Measurements from ENCODE around the gene GPR35.

Gene GPR35

GRCh38 chr2:240582781-240583180 lies 42.5 kb upstream of the GPR35 start:
- H3K4me3 ChIP-seq (ENCODE audit: extremely low read depth, insufficient read depth, low read length, poor library complexity, severe bottlenecking) = no peak overlapping the region
- no peaks in the 10 kb centered on the region for H3K9me3 ChIP-seq (ENCODE audit: control insufficient read depth, low read length)
- WGBS, 2 experiments (ENCODE audit: insufficient coverage in 2 of 2) = 92 to 100% methylated on average over 2 to 3 of the region's 3 CpGs
- H3K36me3 ChIP-seq (ENCODE audit: control insufficient read depth, insufficient read depth, low read length) = peaks cover 43% of the 10 kb centered on the region
- no peak overlapping the region for H3K27ac ChIP-seq (ENCODE audit: low read depth, low read length, severe bottlenecking)
- H3K4me1 ChIP-seq (ENCODE audit: control insufficient read depth, insufficient read depth, low read length, poor library complexity, severe bottlenecking) = peaks cover 39% of the 10 kb centered on the region

DNA sequence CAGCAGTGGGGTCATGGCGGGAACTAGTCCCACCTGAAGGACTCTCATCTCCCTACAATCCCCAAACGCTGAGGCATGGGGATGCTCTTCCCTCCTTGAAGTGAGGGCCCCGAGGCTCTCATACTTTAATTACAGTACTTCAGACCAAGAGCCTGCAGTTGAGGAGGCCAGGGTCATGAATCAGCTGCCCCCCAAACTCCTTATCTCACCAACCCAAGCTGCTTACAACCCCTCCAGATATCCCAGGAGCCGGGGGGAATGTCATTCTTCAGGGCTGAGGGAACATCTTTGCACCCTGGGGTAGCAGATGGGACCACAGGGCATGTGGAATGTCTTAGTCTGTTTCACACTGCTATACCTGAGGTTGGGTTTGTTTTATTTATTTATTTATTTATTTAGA lies 41.5 kb upstream of the GPR35 start:
- Histone ChIP-seq H3K27ac (ENCODE audit: low read depth, low read length, severe bottlenecking) (no peak overlapping the region), H3K4me1 (ENCODE audit: control insufficient read depth, insufficient read depth, low read length, poor library complexity, severe bottlenecking) (peaks cover 44% of the 10 kb centered on the region)
- 92 to 98% methylated on average over 3 to 4 of the region's 4 CpGs for WGBS, 2 experiments (ENCODE audit: insufficient coverage in 2 of 2)

DNA sequence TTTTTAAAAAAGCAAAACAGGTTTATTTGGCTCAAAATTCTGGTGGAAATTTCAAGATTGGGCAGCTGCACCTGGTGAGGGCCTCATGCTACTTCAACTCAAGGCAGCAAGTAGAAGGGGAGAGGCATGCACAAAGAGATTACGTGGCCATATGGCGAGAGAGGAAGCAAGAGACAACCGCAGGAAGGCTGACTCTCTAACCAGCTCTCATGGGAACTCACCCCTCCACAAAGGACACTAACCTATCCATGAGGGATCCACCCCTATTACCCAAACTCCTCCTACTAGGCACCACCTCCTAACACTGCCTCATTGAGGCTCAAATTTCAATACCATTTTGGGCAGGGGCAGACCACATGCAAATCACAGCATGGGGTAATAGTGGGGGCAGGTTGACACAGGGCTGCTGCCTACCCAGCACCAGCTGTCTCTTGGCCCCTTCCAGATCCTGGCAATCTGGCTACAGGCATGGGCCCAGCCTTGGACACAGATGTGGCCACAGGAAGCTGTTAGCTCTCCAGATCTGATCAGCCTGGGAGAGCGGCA lies 40.7 kb upstream of the GPR35 start:
- H3K4me1 ChIP-seq (ENCODE audit: control insufficient read depth, insufficient read depth, low read length, poor library complexity, severe bottlenecking) = peaks cover 36% of the 10 kb centered on the region
- H3K4me3 ChIP-seq (ENCODE audit: extremely low read depth, insufficient read depth, low read length, poor library complexity, severe bottlenecking) = no peak overlapping the region
- H3K9me3 ChIP-seq (ENCODE audit: control insufficient read depth, low read length) = no peaks in the 10 kb centered on the region
- 79 to 83% methylated on average over 3 to 4 of the region's 4 CpGs for WGBS, 2 experiments (ENCODE audit: insufficient coverage in 2 of 2)
- H3K36me3 ChIP-seq (ENCODE audit: control insufficient read depth, insufficient read depth, low read length) = peaks cover 37% of the 10 kb centered on the region
- no peak overlapping the region for H3K27ac ChIP-seq (ENCODE audit: low read depth, low read length, severe bottlenecking)

More for the DNA sequence above, 41.5 kb upstream of the GPR35 start:
- peaks cover 36% of the 10 kb centered on the region for H3K36me3 ChIP-seq (ENCODE audit: control insufficient read depth, insufficient read depth, low read length)
- no peaks in the 10 kb centered on the region for H3K9me3 ChIP-seq (ENCODE audit: control insufficient read depth, low read length)
- no peak overlapping the region for H3K4me3 ChIP-seq (ENCODE audit: extremely low read depth, insufficient read depth, low read length, poor library complexity, severe bottlenecking)

DNA sequence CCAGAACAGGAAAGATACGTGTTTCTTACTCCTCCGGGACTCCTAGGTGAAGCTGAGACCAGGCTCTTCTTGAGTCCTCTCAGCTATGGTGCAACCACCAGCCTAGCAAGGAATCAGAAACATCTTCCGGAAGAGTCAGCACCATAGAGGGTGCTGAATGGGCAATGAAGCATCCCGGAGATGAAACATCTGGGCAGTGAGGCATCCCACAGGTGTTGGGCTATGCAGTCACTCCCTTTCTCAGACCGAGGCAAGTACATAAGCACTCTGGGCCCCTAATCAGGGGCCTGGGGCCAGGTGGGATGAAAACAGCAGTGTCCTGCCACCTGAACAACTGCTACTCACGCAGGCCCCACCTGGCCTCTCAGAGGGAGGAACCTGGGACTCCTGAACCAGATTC lies 40.2 kb upstream of the GPR35 start:
- H3K4me1 ChIP-seq (ENCODE audit: control insufficient read depth, insufficient read depth, low read length, poor library complexity, severe bottlenecking) = peaks cover 31% of the 10 kb centered on the region
- 83 to 91% methylated on average over 6 of the region's 6 CpGs for WGBS, 2 experiments (ENCODE audit: insufficient coverage in 2 of 2)
- no peaks in the 10 kb centered on the region for H3K9me3 ChIP-seq (ENCODE audit: control insufficient read depth, low read length)
- H3K27ac ChIP-seq (ENCODE audit: low read depth, low read length, severe bottlenecking) = no peak overlapping the region
- H3K4me3 ChIP-seq (ENCODE audit: extremely low read depth, insufficient read depth, low read length, poor library complexity, severe bottlenecking) = peak overlapping the region; percentile 98
- H3K36me3 ChIP-seq (ENCODE audit: control insufficient read depth, insufficient read depth, low read length) = peaks cover 39% of the 10 kb centered on the region

DNA sequence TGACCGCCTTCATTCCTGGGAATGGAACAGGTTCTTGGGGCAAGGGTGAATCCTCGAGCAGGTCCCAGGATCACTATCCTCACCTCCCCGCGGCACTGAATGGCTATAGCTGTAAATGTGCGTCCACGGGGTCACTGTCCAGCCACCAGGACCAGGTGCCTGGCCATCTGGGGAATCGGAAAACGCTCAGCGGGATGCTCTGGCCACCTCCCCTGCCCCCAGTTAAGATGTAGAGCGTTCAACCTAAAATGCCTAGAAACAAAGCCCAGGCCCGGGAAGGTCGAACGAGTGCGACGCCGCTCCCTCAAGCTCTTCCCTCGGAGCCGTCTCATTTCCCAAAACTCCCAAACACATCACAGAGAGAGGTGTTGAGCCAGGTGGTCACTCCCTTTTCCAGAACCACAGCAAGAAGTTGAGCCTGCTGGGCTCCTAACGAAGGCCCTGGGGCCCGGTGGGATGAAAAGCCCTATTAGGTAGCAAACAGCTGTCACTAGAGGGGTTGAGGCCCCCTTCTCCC lies 39.5 kb upstream of the GPR35 start:
- Histone ChIP-seq H3K4me3 (ENCODE audit: extremely low read depth, insufficient read depth, low read length, poor library complexity, severe bottlenecking) (peak overlapping the region; percentile 98), H3K4me1 (ENCODE audit: control insufficient read depth, insufficient read depth, low read length, poor library complexity, severe bottlenecking) (peaks cover 27% of the 10 kb centered on the region), H3K9me3 (ENCODE audit: control insufficient read depth, low read length) (no peaks in the 10 kb centered on the region), H3K27ac (ENCODE audit: low read depth, low read length, severe bottlenecking) (peak overlapping the region; percentile 50), H3K36me3 (ENCODE audit: control insufficient read depth, insufficient read depth, low read length) (peaks cover 42% of the 10 kb centered on the region)
- 6 to 8% methylated on average over 6 to 17 of the region's 20 CpGs for WGBS, 2 experiments (ENCODE audit: insufficient coverage in 2 of 2)

GRCh38 chr2:240586198-240586918 lies 38.9 kb upstream of the GPR35 start, which contains the start of gene CAPN10:
CAPN10 (plus strand) TSS chr2:240586734; CDS start chr2:240586912, 178 bp downstream.
- H3K4me3 ChIP-seq (ENCODE audit: extremely low read depth, insufficient read depth, low read length, poor library complexity, severe bottlenecking) = peak within 1 kb of the TSS; percentile 98
- WGBS, 2 experiments (ENCODE audit: insufficient coverage in 2 of 2) = 0 to 1% methylated on average over 75 to 76 of the region's 88 CpGs
- H3K27ac ChIP-seq (ENCODE audit: low read depth, low read length, severe bottlenecking) = peak within 1 kb of the TSS; percentile 50
- peaks cover 33% of the 10 kb centered on the region for H3K4me1 ChIP-seq (ENCODE audit: control insufficient read depth, insufficient read depth, low read length, poor library complexity, severe bottlenecking)
- no peaks in the 10 kb centered on the region for H3K9me3 ChIP-seq (ENCODE audit: control insufficient read depth, low read length)
- peaks cover 41% of the 10 kb centered on the region for H3K36me3 ChIP-seq (ENCODE audit: control insufficient read depth, insufficient read depth, low read length)

DNA sequence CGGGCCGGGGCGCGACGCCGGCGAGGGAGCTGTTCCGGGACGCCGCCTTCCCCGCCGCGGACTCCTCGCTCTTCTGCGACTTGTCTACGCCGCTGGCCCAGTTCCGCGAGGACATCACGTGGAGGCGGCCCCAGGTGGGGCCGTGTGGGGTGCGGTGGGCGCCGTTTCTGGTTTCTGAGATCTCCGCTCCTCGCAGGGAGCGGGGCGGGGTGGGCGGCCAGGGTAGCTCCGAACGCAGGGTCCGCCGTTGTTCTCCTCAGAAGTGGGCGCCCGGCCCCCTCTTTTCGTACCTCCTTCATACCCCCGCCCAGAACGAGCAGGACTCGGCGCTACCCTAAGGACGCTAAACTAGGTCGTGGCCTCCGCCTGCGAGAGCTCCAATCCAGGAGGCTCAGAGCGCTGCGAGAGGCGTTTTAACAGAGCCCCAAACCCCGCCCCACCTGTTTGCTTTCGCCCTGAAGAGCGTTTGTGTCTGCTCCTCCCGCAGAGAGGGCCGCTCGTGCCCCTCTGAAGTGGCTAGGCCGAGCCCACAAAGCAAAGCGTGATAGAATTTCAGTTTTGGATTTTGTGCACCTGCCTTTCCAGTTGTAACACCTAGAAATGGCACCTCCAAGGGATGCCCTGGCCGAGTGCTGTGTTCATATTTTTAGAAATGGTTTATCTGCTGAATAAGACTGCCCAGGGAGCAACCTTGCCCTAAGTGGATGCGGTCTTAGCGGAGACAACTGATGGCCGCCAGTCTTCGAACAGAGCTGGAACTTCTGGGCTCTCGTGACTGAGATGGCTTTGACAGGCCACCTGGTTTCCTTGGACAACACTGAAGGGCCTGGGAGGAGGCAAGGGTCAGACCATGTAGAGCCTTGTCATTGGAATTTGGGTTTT lies 38.1 kb upstream of the GPR35 start:
- Histone ChIP-seq H3K36me3 (ENCODE audit: control insufficient read depth, insufficient read depth, low read length) (peaks cover 40% of the 10 kb centered on the region), H3K4me1 (ENCODE audit: control insufficient read depth, insufficient read depth, low read length, poor library complexity, severe bottlenecking) (peaks cover 37% of the 10 kb centered on the region), H3K27ac (ENCODE audit: low read depth, low read length, severe bottlenecking) (no peak overlapping the region), H3K9me3 (ENCODE audit: control insufficient read depth, low read length) (no peaks in the 10 kb centered on the region), H3K4me3 (ENCODE audit: extremely low read depth, insufficient read depth, low read length, poor library complexity, severe bottlenecking) (peak overlapping the region; percentile 98)
- 4 to 7% methylated on average over 41 to 59 of the region's 62 CpGs for WGBS, 2 experiments (ENCODE audit: insufficient coverage in 2 of 2)

DNA sequence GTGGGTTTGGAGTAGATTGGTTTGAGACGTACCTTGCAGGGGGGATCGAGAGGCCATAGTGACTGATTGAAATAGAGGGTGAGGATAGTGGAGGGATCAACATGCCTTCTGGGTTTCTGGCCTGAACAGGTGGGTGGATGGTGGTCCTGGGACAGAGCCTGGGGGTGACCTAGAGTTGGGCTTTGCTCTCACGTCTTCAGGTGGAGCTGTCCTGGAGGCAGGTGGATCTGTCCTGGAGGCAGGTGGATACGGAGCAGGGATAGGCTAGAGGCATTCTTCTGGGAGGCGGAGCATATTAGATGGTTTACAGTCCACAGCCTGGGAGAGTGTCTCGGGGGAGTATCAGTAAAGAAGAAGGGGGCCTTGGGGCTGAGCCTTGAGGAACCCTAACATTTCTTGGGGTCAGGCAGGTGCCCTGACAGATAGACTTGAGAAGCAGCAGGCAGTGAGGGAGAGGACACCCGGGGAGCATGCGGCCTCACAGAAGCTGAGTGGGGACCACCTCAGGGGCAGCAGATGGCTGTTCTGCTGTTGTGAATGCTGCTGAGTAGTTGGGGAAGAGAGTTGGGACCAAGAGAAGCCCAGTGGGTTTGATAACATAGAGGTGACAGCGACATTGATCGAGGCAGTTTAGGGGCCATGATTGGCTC lies 37.1 kb upstream of the GPR35 start:
- H3K27ac ChIP-seq (ENCODE audit: low read depth, low read length, severe bottlenecking) = no peak overlapping the region
- H3K9me3 ChIP-seq (ENCODE audit: control insufficient read depth, low read length) = no peaks in the 10 kb centered on the region
- whole genome bisulfite sequencing, 2 experiments (ENCODE audit: insufficient coverage in 2 of 2) = 92 to 96% methylated on average over 7 to 9 of the region's 10 CpGs
- peak overlapping the region; percentile 98 for H3K4me3 ChIP-seq (ENCODE audit: extremely low read depth, insufficient read depth, low read length, poor library complexity, severe bottlenecking)
- peaks cover 42% of the 10 kb centered on the region for H3K36me3 ChIP-seq (ENCODE audit: control insufficient read depth, insufficient read depth, low read length)
- H3K4me1 ChIP-seq (ENCODE audit: control insufficient read depth, insufficient read depth, low read length, poor library complexity, severe bottlenecking) = peaks cover 35% of the 10 kb centered on the region

DNA sequence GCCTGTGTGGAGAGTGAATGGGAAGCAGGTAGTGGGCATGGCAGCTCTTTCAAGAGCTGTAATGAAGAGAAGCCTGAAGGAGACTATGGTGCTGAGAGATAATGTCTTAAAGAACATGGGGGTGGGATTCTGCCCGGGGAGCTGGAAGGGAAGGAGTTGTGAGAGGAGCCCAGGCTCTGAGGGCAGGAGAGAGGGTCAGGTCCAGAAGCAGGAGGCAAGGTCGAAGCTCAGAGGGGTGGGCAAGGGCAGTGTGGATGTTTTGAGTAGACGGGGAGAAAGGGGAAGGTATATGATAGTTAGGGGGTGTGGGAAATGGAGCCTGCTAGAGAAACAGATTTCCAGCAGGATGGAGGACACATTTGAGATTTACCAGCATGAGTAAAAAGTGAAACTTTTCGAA lies 36.6 kb upstream of the GPR35 start:
- Histone ChIP-seq H3K4me3 (ENCODE audit: extremely low read depth, insufficient read depth, low read length, poor library complexity, severe bottlenecking) (no peak overlapping the region), H3K27ac (ENCODE audit: low read depth, low read length, severe bottlenecking) (no peak overlapping the region), H3K36me3 (ENCODE audit: control insufficient read depth, insufficient read depth, low read length) (peaks cover 41% of the 10 kb centered on the region), H3K9me3 (ENCODE audit: control insufficient read depth, low read length) (no peaks in the 10 kb centered on the region), H3K4me1 (ENCODE audit: control insufficient read depth, insufficient read depth, low read length, poor library complexity, severe bottlenecking) (peaks cover 30% of the 10 kb centered on the region)
- WGBS, 2 experiments (ENCODE audit: insufficient coverage in 2 of 2) = 94 to 95% methylated on average over 4 of the region's 4 CpGs

DNA sequence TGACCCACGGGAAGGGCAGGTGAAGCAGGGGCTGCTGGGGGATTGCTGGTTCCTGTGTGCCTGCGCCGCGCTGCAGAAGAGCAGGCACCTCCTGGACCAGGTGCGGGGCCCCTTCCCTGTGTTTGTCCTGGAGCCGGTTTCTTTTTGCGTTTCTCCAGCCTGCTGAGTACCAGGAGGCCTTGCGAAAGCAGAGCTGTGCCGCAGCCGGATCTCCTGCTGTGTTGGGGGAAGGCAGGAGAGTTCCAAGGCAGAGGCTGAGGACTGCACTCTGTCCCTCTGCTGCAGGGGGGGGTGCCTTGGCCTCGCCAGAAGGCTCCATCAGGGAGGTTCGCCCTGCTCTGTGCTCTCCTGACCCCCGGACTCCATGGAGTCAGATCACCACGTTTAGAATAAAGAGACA lies 35.9 kb upstream of the GPR35 start:
- Histone ChIP-seq H3K27ac (ENCODE audit: low read depth, low read length, severe bottlenecking) (no peak overlapping the region), H3K4me3 (ENCODE audit: extremely low read depth, insufficient read depth, low read length, poor library complexity, severe bottlenecking) (no peak overlapping the region), H3K9me3 (ENCODE audit: control insufficient read depth, low read length) (no peaks in the 10 kb centered on the region), H3K36me3 (ENCODE audit: control insufficient read depth, insufficient read depth, low read length) (peaks cover 40% of the 10 kb centered on the region), H3K4me1 (ENCODE audit: control insufficient read depth, insufficient read depth, low read length, poor library complexity, severe bottlenecking) (peaks cover 29% of the 10 kb centered on the region)
- 86 to 89% methylated on average over 12 to 14 of the region's 14 CpGs for WGBS, 2 experiments (ENCODE audit: insufficient coverage in 2 of 2)
